Skeletal muscle tissue (tissue), 4 donors: ENCODE measurements around the gene COL8A2. TPM values are rescaled to one million over a fixed set of nuclear protein-coding genes. Genes with fewer than 3 reads are reported as not detected.

ENCODE experiments used
- H3K27ac ChIP-seq: one replicate; pipeline ENCODE4 v1.7.0; 2013; ENCODE audit warnings: mild to moderate bottlenecking, low read depth, low read length, inconsistent platforms
- H3K27me3 ChIP-seq, 3 donors: one replicate each; pipeline ENCODE4 v1.7.0; 2013; ENCODE audit warnings: low read length in 3 of 3; ENCODE audit not compliant: control insufficient read depth in 3 of 3, insufficient read depth in 3 of 3
- H3K36me3 ChIP-seq, 3 donors: one replicate each; pipeline ENCODE4 v1.7.0; 2013; ENCODE audit warnings: low read length in 3 of 3; ENCODE audit not compliant: control insufficient read depth in 3 of 3, insufficient read depth in 3 of 3
- H3K4me1 ChIP-seq, 3 donors: one replicate each; pipeline ENCODE4 v1.7.0; 2013; ENCODE audit warnings: low read length in 3 of 3, mild to moderate bottlenecking in 3 of 3; ENCODE audit not compliant: control insufficient read depth in 3 of 3, insufficient read depth in 3 of 3
- H3K4me3 ChIP-seq, 3 donors: one replicate each; pipeline ENCODE4 v1.7.0; 2013; ENCODE audit warnings: low read length in 3 of 3
- H3K9ac ChIP-seq, 3 donors: one replicate each; pipeline ENCODE4 v1.7.0; 2013; ENCODE audit warnings: low read length in 3 of 3, mild to moderate bottlenecking in 3 of 3, moderate library complexity in 2 of 3, low read depth in 1 of 3
- H3K9me3 ChIP-seq, 3 donors: one replicate each; pipeline ENCODE4 v1.7.0; 2013; ENCODE audit warnings: low read length in 3 of 3; ENCODE audit not compliant: control insufficient read depth in 3 of 3
- total RNA-seq: library from RNA; depleted of rRNA; stranded (reverse); fragments of >200 nt; gene quantifications from one replicate; pipeline ENCODE4 v1.2.3, GENCODE V29; 2014
- donor health status: Osteomylitis.

Gene COL8A2
- total RNA-seq, 1 donor from 2014 or later: 11.0 TPM

- peaks cover 6 to 41% (median 34%) of the 10 kb centered on the region in 3 donors for H3K27me3 ChIP-seq
- no peaks in the 10 kb centered on the region for H3K9me3 ChIP-seq
- H3K4me3 ChIP-seq: peak overlapping the region in 1 of 3 donors; percentile 88
- H3K27ac ChIP-seq: no peak overlapping the region
- peak overlapping the region in 1 of 3 donors; percentile 91 for H3K9ac ChIP-seq
- H3K4me1 ChIP-seq: peaks cover 21 to 43% (median 25%) of the 10 kb centered on the region in 3 donors
- peaks cover 14 to 16% (median 15%) of the 10 kb centered on the region in 3 donors for H3K36me3 ChIP-seq
Observed at GRCh38 chr1:36087233-36088123, 37.5 kb downstream of the COL8A2 start.

GRCh38 chr1:36086529-36087232, 38.3 kb downstream of the COL8A2 start:
- Histone ChIP-seq H3K9me3 (no peaks in the 10 kb centered on the region), H3K4me1 (peaks cover 21 to 43% (median 25%) of the 10 kb centered on the region in 3 donors), H3K36me3 (peaks cover 6 to 8% (median 7%) of the 10 kb centered on the region in 3 donors)

GRCh38 chr1:36085686-36086526, 39.1 kb downstream of the COL8A2 start:
- Histone ChIP-seq H3K4me3 (no peak overlapping the region), H3K36me3 (peaks cover 0 to under 1% (median 0%) of the 10 kb centered on the region in 3 donors), H3K9me3 (no peaks in the 10 kb centered on the region), H3K9ac (no peak overlapping the region), H3K27me3 (peaks cover 6 to 47% (median 39%) of the 10 kb centered on the region in 3 donors), H3K4me1 (peaks cover 21 to 39% (median 24%) of the 10 kb centered on the region in 3 donors), H3K27ac (no peak overlapping the region)

More at GRCh38 chr1:36086529-36087232, 38.3 kb downstream of the COL8A2 start:
- Histone ChIP-seq H3K27me3 (peaks cover 6 to 45% (median 39%) of the 10 kb centered on the region in 3 donors), H3K27ac (no peak overlapping the region), H3K4me3 (no peak overlapping the region), H3K9ac (no peak overlapping the region)

GRCh38 chr1:36085126-36085525, 39.9 kb downstream of the COL8A2 start:
- no peaks in the 10 kb centered on the region for H3K36me3 ChIP-seq
- H3K4me3 ChIP-seq: peak overlapping the region in 1 of 3 donors; percentile 21

GRCh38 chr1:36084497-36085115, 40.4 kb downstream of the COL8A2 start:
- H3K4me1 ChIP-seq: peaks cover 12 to 29% (median 16%) of the 10 kb centered on the region in 3 donors
- no peaks in the 10 kb centered on the region for H3K9me3 ChIP-seq
- peak overlapping the region in 2 of 3 donors; percentile 33 to 70 for H3K9ac ChIP-seq
- peak overlapping the region; percentile 21 to 68 (median 45) for H3K4me3 ChIP-seq
- no peak overlapping the region for H3K27ac ChIP-seq
- H3K27me3 ChIP-seq: peaks cover 6 to 48% (median 39%) of the 10 kb centered on the region in 3 donors
- H3K36me3 ChIP-seq: no peaks in the 10 kb centered on the region

More at GRCh38 chr1:36085126-36085525, 39.9 kb downstream of the COL8A2 start:
- Histone ChIP-seq H3K9me3 (no peaks in the 10 kb centered on the region), H3K4me1 (peaks cover 17 to 34% (median 22%) of the 10 kb centered on the region in 3 donors), H3K27ac (no peak overlapping the region), H3K9ac (peak overlapping the region in 1 of 3 donors; percentile 70), H3K27me3 (peaks cover 6 to 48% (median 39%) of the 10 kb centered on the region in 3 donors)

GRCh38 chr1:36083635-36084496, 41.2 kb downstream of the COL8A2 start, which contains the start of gene TEKT2:
Gene TEKT2, plus strand, starts transcription at chr1:36084094. Its CDS starts 828 bp downstream, at chr1:36084922.
- Histone ChIP-seq H3K27me3 (peaks cover 6 to 48% (median 39%) of the 10 kb centered on the region in 3 donors), H3K4me3 (peak within 1 kb of the TSS; percentile 21 to 68 (median 45)), H3K4me1 (peaks cover 7 to 21% (median 12%) of the 10 kb centered on the region in 3 donors), H3K9me3 (no peaks in the 10 kb centered on the region), H3K27ac (no peak within 1 kb of the TSS), H3K36me3 (no peaks in the 10 kb centered on the region), H3K9ac (peak within 1 kb of the TSS in 2 of 3 donors; percentile 33 to 70)

- Histone ChIP-seq H3K4me1 (peaks cover 5 to 15% (median 10%) of the 10 kb centered on the region in 3 donors), H3K9ac (no peak overlapping the region), H3K4me3 (no peak overlapping the region), H3K27ac (no peak overlapping the region), H3K36me3 (no peaks in the 10 kb centered on the region), H3K27me3 (peaks cover 6 to 48% (median 39%) of the 10 kb centered on the region in 3 donors), H3K9me3 (no peaks in the 10 kb centered on the region)
Observed at GRCh38 chr1:36083219-36083618, 41.8 kb downstream of the COL8A2 start.

- no peak overlapping the region for H3K27ac ChIP-seq
- H3K4me3 ChIP-seq: no peak overlapping the region
- H3K9ac ChIP-seq: no peak overlapping the region
- no peaks in the 10 kb centered on the region for H3K9me3 ChIP-seq
- no peaks in the 10 kb centered on the region for H3K36me3 ChIP-seq
- H3K27me3 ChIP-seq: peaks cover 6 to 38% (median 33%) of the 10 kb centered on the region in 3 donors
- peaks cover 3 to 10% (median 8%) of the 10 kb centered on the region in 3 donors for H3K4me1 ChIP-seq
Observed at GRCh38 chr1:36081926-36082485, 43.0 kb downstream of the COL8A2 start.
